22Rv1 (cell line): Measurements from ENCODE around the gene RBM44.

ENCODE experiments used
- CTCF ChIP-seq: fragments of 450-650 bp; IDR thresholded peaks from 2 replicates; pipeline ENCODE4 v1.5.1; 2017; ENCODE audit warnings: mild to moderate bottlenecking
- ZFX ChIP-seq: fragments of 450-650 bp; IDR thresholded peaks from 2 replicates; pipeline ENCODE4 v1.6.1; 2017; ENCODE audit warnings: antibody characterized with exemption, borderline replicate concordance

GRCh38 chr2:237876061-237876526, 77.5 kb downstream of the RBM44 start:
- TF ChIP-seq CTCF, result no peak
- TF ChIP-seq ZFX, result no peak
